Panc1 (cell line): ENCODE data around the gene LRMDA.

ENCODE experiments used
- POLR2AphosphoS5 ChIP-seq: IDR thresholded peaks from 2 replicates; pipeline ENCODE4 v1.6.1; 2012; ENCODE audit warnings: mild to moderate bottlenecking, low read depth, low read length, moderate library complexity
- TF ChIP-seq, protein P1 (sequence below): fragments of 450-650 bp; IDR thresholded peaks from 2 replicates; pipeline ENCODE4 v1.5.1; 2017; ENCODE audit warnings: mild to moderate bottlenecking
- TF ChIP-seq, protein P2 (sequence below), 2 experiments: IDR thresholded peaks; 2 replicates each; pipeline ENCODE4 v1.6.1; 2011 to 2012; ENCODE audit warnings: low read depth in 2 of 2, control low read depth in 1 of 2, low read length in 1 of 2, mild to moderate bottlenecking in 1 of 2, moderate library complexity in 1 of 2; ENCODE audit not compliant: insufficient read depth in 1 of 2

DNA sequence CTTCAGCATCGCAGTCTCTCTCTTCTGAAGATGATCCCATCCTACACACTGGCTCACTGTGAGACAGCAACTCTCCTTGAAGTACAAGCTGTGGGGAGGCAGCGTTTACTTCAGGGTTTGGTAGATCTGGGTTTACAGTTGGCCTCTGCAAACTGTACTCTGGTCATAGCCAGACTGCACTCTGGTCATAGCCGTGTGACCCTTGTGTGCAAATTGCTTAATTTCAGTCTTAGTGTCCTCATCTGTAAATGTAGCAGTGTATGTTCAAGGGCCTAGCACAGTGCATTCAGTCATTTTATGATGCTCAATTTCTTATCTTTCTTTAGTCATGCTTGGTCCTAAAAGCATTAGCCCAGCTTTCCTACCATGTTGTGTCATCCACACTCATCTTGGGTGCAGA is 188.2 kb downstream of the LRMDA start:
- TF ChIP-seq, protein P1, sequence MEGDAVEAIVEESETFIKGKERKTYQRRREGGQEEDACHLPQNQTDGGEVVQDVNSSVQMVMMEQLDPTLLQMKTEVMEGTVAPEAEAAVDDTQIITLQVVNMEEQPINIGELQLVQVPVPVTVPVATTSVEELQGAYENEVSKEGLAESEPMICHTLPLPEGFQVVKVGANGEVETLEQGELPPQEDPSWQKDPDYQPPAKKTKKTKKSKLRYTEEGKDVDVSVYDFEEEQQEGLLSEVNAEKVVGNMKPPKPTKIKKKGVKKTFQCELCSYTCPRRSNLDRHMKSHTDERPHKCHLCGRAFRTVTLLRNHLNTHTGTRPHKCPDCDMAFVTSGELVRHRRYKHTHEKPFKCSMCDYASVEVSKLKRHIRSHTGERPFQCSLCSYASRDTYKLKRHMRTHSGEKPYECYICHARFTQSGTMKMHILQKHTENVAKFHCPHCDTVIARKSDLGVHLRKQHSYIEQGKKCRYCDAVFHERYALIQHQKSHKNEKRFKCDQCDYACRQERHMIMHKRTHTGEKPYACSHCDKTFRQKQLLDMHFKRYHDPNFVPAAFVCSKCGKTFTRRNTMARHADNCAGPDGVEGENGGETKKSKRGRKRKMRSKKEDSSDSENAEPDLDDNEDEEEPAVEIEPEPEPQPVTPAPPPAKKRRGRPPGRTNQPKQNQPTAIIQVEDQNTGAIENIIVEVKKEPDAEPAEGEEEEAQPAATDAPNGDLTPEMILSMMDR: no peak
- TF ChIP-seq, protein P2, sequence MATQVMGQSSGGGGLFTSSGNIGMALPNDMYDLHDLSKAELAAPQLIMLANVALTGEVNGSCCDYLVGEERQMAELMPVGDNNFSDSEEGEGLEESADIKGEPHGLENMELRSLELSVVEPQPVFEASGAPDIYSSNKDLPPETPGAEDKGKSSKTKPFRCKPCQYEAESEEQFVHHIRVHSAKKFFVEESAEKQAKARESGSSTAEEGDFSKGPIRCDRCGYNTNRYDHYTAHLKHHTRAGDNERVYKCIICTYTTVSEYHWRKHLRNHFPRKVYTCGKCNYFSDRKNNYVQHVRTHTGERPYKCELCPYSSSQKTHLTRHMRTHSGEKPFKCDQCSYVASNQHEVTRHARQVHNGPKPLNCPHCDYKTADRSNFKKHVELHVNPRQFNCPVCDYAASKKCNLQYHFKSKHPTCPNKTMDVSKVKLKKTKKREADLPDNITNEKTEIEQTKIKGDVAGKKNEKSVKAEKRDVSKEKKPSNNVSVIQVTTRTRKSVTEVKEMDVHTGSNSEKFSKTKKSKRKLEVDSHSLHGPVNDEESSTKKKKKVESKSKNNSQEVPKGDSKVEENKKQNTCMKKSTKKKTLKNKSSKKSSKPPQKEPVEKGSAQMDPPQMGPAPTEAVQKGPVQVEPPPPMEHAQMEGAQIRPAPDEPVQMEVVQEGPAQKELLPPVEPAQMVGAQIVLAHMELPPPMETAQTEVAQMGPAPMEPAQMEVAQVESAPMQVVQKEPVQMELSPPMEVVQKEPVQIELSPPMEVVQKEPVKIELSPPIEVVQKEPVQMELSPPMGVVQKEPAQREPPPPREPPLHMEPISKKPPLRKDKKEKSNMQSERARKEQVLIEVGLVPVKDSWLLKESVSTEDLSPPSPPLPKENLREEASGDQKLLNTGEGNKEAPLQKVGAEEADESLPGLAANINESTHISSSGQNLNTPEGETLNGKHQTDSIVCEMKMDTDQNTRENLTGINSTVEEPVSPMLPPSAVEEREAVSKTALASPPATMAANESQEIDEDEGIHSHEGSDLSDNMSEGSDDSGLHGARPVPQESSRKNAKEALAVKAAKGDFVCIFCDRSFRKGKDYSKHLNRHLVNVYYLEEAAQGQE (IDR thresholded peaks at IDR 0.05; ENCODE audit: insufficient read depth in 1 of 2, low read depth in 2 of 2, low read length in 1 of 2): no peak
- TF ChIP-seq POLR2AphosphoS5: no peak
